Keratinocyte (primary cell): ENCODE results near the gene SPACA1. TPM values are rescaled to one million over a fixed set of nuclear protein-coding genes. Genes with fewer than 3 reads are reported as not detected.

ENCODE experiments used
- DNase-seq: peaks from one replicate; pipeline ENCODE4 v3.0.0-alpha.2; 2011; ENCODE audit warnings: low read depth, missing footprints, low spot score
- FAIRE-seq: peaks from 2 replicates; lab custom pipeline; 2011; peaks lifted over from hg19 to GRCh38; lab: Jason Lieb, UNC
- H2AFZ ChIP-seq: 2 replicates; pipeline ENCODE4 v1.6.0; 2012; ENCODE audit warnings: low read length, control low read depth, inconsistent platforms; ENCODE audit not compliant: control insufficient read depth
- H3K27ac ChIP-seq: 2 replicates; pipeline ENCODE4 v1.5.1; 2011; ENCODE audit warnings: low read length; ENCODE audit not compliant: control insufficient read depth, insufficient read depth
- H3K27me3 ChIP-seq: 3 replicates; pipeline ENCODE4 v1.6.0; 2011; ENCODE audit warnings: low read length; ENCODE audit not compliant: control insufficient read depth, insufficient read depth; ENCODE audit errors: extremely low read depth
- H3K36me3 ChIP-seq, 2 experiments: 2 replicates in 1 of 2; 3 replicates in 1 of 2; pipeline ENCODE4 v1.5.1; 2011; ENCODE audit warnings: low read length in 2 of 2, mild to moderate bottlenecking in 1 of 2; ENCODE audit not compliant: control insufficient read depth in 2 of 2, insufficient read depth in 2 of 2; ENCODE audit errors: extremely low read depth in 1 of 2
- H3K4me1 ChIP-seq: 3 replicates; pipeline ENCODE4 v1.5.1; 2011; ENCODE audit warnings: low read length; ENCODE audit not compliant: control insufficient read depth, insufficient read depth; ENCODE audit errors: extremely low read depth
- H3K4me2 ChIP-seq: 3 replicates; pipeline ENCODE4 v1.6.0; 2011; ENCODE audit warnings: low read depth, low read length; ENCODE audit not compliant: control insufficient read depth, insufficient read depth; ENCODE audit errors: extremely low read depth
- H3K4me3 ChIP-seq, 3 experiments: fragments of 200-600 bp in 1 of 3; sonication (generic) in 1 of 3; 2 replicates in 2 of 3; 3 replicates in 1 of 3; pipeline ENCODE4 v1.5.1; 2011 to 2016; ENCODE audit warnings: low read length in 3 of 3, mild to moderate bottlenecking in 3 of 3, control low read depth in 2 of 3, inconsistent platforms in 1 of 3, low read depth in 1 of 3, mixed read lengths in 1 of 3, mixed run types in 1 of 3, moderate library complexity in 1 of 3; ENCODE audit not compliant: control insufficient read depth in 2 of 3, insufficient read depth in 2 of 3; ENCODE audit errors: extremely low read depth in 1 of 3
- H3K79me2 ChIP-seq: 2 replicates; pipeline ENCODE4 v1.6.0; 2012; ENCODE audit warnings: low read length; ENCODE audit not compliant: control insufficient read depth, insufficient read depth
- H3K9ac ChIP-seq: 3 replicates; pipeline ENCODE4 v1.6.0; 2011; ENCODE audit warnings: low read length; ENCODE audit not compliant: control insufficient read depth, insufficient read depth; ENCODE audit errors: extremely low read depth
- H3K9me1 ChIP-seq: 3 replicates; pipeline ENCODE4 v1.6.0; 2011; ENCODE audit warnings: low read length; ENCODE audit not compliant: control insufficient read depth, insufficient read depth; ENCODE audit errors: extremely low read depth
- H3K9me3 ChIP-seq: 2 replicates; pipeline ENCODE4 v1.5.1; 2012; ENCODE audit warnings: low read depth, low read length; ENCODE audit not compliant: control insufficient read depth
- H4K20me1 ChIP-seq: 3 replicates; pipeline ENCODE4 v1.6.0; 2011; ENCODE audit warnings: low read length; ENCODE audit not compliant: control insufficient read depth, insufficient read depth; ENCODE audit errors: extremely low read depth
- CTCF ChIP-seq, 3 experiments: IDR thresholded peaks in 1 of 3; conservative IDR thresholded peaks in 1 of 3; optimal IDR thresholded peaks in 1 of 3; 2 replicates in 2 of 3; 3 replicates in 1 of 3; pipeline versions ENCODE3 to v1.5.1; 2011; ENCODE audit warnings: low read length in 3 of 3, mild to moderate bottlenecking in 3 of 3, moderate library complexity in 2 of 3, control low read depth in 1 of 3, inconsistent platforms in 1 of 3; ENCODE audit not compliant: insufficient read depth in 2 of 3; ENCODE audit errors: extremely low read depth in 1 of 3
- EZH2 ChIP-seq: IDR thresholded peaks from one replicate; pipeline ENCODE4 v1.6.1; 2012; ENCODE audit warnings: inconsistent platforms, mild to moderate bottlenecking, low read length, moderate library complexity
- dilution Hi-C: fragments of 300-500 bp; cut with MboI; formaldehyde crosslinking; loops from one replicate; pipeline ENCODE4 v1.7.0; 2020; ENCODE audit warnings: low sequenced_read_pairs; ENCODE audit not compliant: extremely low pct_ligation_motif_present
- polyA plus RNA-seq, 5 experiments: library from polyadenylated mRNA; depleted of rRNA in 3 of 5; stranded (reverse) in 3 of 5; stranded (forward) in 1 of 5; unstranded in 1 of 5; fragments of >200 nt; gene quantifications; 1 replicate in 1 of 5; 2 replicates in 3 of 5; 3 replicates in 1 of 5; pipeline versions ENCODE4 v1.2.1 to v1.2.3, GENCODE V29; 2011 to 2012; ENCODE audit warnings: missing spikeins in 2 of 5, low read depth in 1 of 5, low replicate concordance in 1 of 5

Gene SPACA1
- polyA plus RNA-seq, 1 donor (not counting 4 experiments of a cell fraction or from before 2014, with no cell fraction given), result not detected

- DNase-seq, result no peak
- H3K4me3 ChIP-seq, result no peak overlapping the region
- no peaks in the 10 kb centered on the region for H3K9me3 ChIP-seq
- H3K36me3 ChIP-seq, result no peaks in the 10 kb centered on the region
- no peaks in the 10 kb centered on the region for H4K20me1 ChIP-seq
- dilution Hi-C loops, result no loop called here
- H3K4me1 ChIP-seq, result no peaks in the 10 kb centered on the region
- no peaks in the 10 kb centered on the region for H3K79me2 ChIP-seq
- H3K9ac ChIP-seq, result no peak overlapping the region
- H3K9me1 ChIP-seq, result no peaks in the 10 kb centered on the region
- no peak overlapping the region for H3K27ac ChIP-seq
- no peaks in the 10 kb centered on the region for H3K27me3 ChIP-seq
- TF ChIP-seq CTCF (optimal IDR thresholded peaks at IDR 0.05 in 1 of 3, IDR thresholded peaks at IDR 0.05 in 1 of 3, conservative IDR thresholded peaks at IDR 0.05 in 1 of 3; ENCODE audit: extremely low read depth in 1 of 3, insufficient read depth in 2 of 3, low read length in 3 of 3), result no peak
- TF ChIP-seq EZH2, result no peak
- H2AFZ ChIP-seq, result no peak overlapping the region
- no peak for FAIRE-seq
- no peak overlapping the region for H3K4me2 ChIP-seq
These were observed 42.9 kb upstream of the SPACA1 start for GRCh38 chr6:88004707-88005106.

GRCh38 chr6:88006557-88006956, 41.1 kb upstream of the SPACA1 start:
- Histone ChIP-seq H3K4me2 (no peak overlapping the region), H3K79me2 (no peaks in the 10 kb centered on the region), H4K20me1 (no peaks in the 10 kb centered on the region), H3K4me3 (no peak overlapping the region), H3K27ac (no peak overlapping the region), H3K4me1 (no peaks in the 10 kb centered on the region), H3K36me3 (no peaks in the 10 kb centered on the region), H3K27me3 (no peaks in the 10 kb centered on the region), H3K9ac (no peak overlapping the region), H3K9me1 (no peaks in the 10 kb centered on the region), H2AFZ (no peak overlapping the region), H3K9me3 (no peaks in the 10 kb centered on the region)
- FAIRE-seq (no peak), DNase-seq (no peak)
- dilution Hi-C loops, result no loop called here
- TF ChIP-seq CTCF (optimal IDR thresholded peaks at IDR 0.05 in 1 of 3, IDR thresholded peaks at IDR 0.05 in 1 of 3, conservative IDR thresholded peaks at IDR 0.05 in 1 of 3; ENCODE audit: extremely low read depth in 1 of 3, insufficient read depth in 2 of 3, low read length in 3 of 3) (no peak), EZH2 (no peak)
